IPS-20b (cell line): Measurements from ENCODE around the gene MOB1B.

Source experiments
- H3K27ac ChIP-seq: one replicate; pipeline ENCODE4 v1.5.1; 2013; ENCODE audit warnings: low read length
- H3K27me3 ChIP-seq: 2 replicates; pipeline ENCODE4 v1.6.1; 2013; ENCODE audit warnings: mild to moderate bottlenecking, low read length, inconsistent platforms; ENCODE audit not compliant: insufficient read depth
- H3K36me3 ChIP-seq: 2 replicates; pipeline ENCODE4 v1.6.1; 2013; ENCODE audit warnings: low read depth, mild to moderate bottlenecking, inconsistent platforms, low read length, moderate library complexity; ENCODE audit not compliant: insufficient read depth
- H3K4me1 ChIP-seq: 2 replicates; pipeline ENCODE4 v1.6.1; 2013; ENCODE audit warnings: mild to moderate bottlenecking, control low read depth, inconsistent platforms, low read length, moderate library complexity; ENCODE audit not compliant: insufficient read depth
- H3K4me3 ChIP-seq: 2 replicates; pipeline ENCODE4 v1.5.1; 2013; ENCODE audit warnings: mild to moderate bottlenecking, low read length, inconsistent platforms
- H3K9ac ChIP-seq: 2 replicates; pipeline ENCODE4 v1.6.1; 2013; ENCODE audit warnings: low read depth, mild to moderate bottlenecking, inconsistent platforms, low read length, moderate library complexity
- H3K9me3 ChIP-seq: 2 replicates; pipeline ENCODE4 v1.6.1; 2013; ENCODE audit warnings: mild to moderate bottlenecking, low read depth, low read length, inconsistent platforms; ENCODE audit not compliant: insufficient read depth

The MOB1B gene

DNA sequence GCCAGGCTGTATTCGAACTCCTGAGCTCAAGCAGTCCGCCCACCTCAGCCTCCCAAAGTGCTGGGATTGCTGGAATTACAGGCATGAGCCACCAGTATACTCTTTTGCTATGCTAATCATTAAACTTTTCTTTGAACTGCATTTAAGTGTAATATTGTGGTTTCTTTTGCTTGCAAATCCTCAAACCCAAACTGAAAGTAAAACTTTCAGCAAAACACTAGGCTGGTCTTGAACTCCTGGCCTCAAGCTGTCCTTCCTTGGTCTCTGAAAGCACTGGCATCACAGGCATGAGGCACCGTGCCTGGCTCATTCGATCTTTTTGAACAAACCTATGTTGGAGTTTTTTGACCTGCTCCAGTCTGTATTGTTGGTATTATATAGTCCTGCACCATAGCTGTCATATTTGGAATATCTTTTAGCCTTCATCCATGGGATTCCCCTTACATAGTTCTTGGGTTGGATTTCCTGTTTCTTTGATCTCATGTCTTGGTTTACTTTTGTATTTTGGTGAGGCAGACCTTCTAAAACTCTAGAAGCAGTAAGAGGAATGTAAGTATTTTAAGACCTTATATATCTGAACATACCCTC, 34.1 kb downstream of the MOB1B start:
- Histone ChIP-seq H3K9ac (no peak overlapping the region), H3K4me3 (no peak overlapping the region), H3K27me3 (no peaks in the 10 kb centered on the region), H3K9me3 (no peaks in the 10 kb centered on the region), H3K27ac (no peak overlapping the region), H3K36me3 (no peaks in the 10 kb centered on the region), H3K4me1 (no peaks in the 10 kb centered on the region)

DNA sequence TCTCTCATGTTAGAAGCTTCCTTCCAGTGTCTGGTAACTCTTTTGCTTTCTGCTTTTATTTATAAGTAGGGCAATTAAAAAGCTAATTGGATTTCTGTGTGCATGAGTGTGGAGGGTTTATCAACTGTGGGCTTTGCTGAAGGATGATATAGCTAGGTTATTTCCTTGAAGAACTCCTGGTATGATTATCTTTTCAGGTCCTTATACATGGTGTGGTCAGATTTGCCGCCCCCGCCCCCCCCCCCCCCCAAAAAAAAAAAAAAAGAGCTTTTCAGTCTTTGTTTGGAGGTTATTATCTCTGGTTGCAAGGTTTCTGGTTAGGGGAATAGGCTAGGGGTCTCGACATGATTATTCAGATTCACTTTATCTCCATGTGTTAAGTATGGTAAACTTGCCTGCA, 35.9 kb downstream of the MOB1B start:
- Histone ChIP-seq H3K4me3 (no peak overlapping the region), H3K9ac (no peak overlapping the region), H3K9me3 (no peaks in the 10 kb centered on the region), H3K27me3 (no peaks in the 10 kb centered on the region), H3K27ac (no peak overlapping the region), H3K4me1 (no peaks in the 10 kb centered on the region), H3K36me3 (no peaks in the 10 kb centered on the region)

DNA sequence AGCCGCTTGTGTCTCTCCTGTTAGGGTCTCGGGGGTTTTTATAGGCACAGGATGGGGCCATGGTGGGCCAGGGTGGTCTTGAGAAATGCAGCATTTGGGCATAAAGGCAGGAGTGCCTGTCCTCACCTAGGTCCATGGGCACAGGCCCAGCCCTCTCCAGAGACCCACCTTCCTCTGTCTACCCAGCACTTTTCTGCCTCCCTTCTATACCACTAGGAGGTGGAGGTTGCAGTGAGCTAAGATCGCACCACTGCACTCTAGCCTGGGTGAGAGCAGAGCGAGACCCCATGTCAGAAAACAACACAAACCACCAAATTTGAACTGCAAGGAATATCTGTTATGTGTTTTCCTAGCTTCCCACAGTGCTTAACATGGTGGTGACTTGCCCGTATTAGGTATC, 38.0 kb downstream of the MOB1B start:
- H3K9ac ChIP-seq = no peak overlapping the region
- H3K9me3 ChIP-seq = no peaks in the 10 kb centered on the region
- H3K27me3 ChIP-seq = no peaks in the 10 kb centered on the region
- H3K27ac ChIP-seq = no peak overlapping the region
- no peak overlapping the region for H3K4me3 ChIP-seq
- H3K4me1 ChIP-seq = no peaks in the 10 kb centered on the region; the same call in 1 of the 2 replicates
- no peaks in the 10 kb centered on the region for H3K36me3 ChIP-seq

DNA sequence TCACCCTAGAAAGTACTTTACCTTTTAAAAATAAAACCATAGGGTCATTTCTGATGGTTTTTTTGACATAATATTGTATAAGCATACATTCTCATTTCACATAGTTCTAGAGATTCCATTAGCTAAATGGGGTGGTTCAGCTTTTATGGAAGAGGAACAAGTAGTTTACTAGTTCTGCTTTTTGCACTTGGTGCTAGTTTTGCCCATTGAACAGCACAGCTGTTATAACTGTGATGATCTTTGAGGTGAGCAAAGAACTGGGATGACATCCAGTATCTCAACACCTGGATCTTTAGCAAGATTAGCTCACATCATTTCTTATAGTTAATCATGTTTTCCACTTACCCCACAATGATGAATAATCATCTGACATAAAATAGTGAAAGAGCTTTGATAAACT, 40.9 kb downstream of the MOB1B start:
- H3K27ac ChIP-seq = no peak overlapping the region
- H3K36me3 ChIP-seq = no peaks in the 10 kb centered on the region
- peaks cover 8% of the 10 kb centered on the region; the same call in 1 of the 2 replicates for H3K4me1 ChIP-seq
- no peaks in the 10 kb centered on the region for H3K9me3 ChIP-seq
- H3K9ac ChIP-seq = no peak overlapping the region
- H3K4me3 ChIP-seq = no peak overlapping the region
- H3K27me3 ChIP-seq = no peaks in the 10 kb centered on the region

DNA sequence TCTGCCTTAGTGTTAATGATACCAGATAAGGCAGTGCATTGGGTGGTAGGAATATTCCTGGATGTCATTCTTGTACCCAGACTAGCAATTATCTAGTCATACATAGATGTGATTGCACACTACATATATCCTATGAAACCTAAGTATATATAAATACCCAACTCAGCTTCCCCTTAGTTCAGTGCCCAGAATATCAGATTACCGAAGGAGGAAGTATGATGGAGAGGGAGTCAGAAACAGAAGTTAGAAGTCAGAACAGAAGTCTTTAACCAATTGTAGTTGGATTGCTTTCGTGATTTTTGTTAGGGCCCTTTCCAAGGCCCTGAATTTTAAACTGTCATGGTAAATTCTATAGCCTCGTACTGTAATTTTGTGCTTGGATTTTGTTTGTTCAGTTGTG, 42.9 kb downstream of the MOB1B start:
- H3K27ac ChIP-seq = no peak overlapping the region
- H3K4me1 ChIP-seq = peaks cover 8% of the 10 kb centered on the region; the same call in 1 of the 2 replicates
- H3K4me3 ChIP-seq = no peak overlapping the region
- no peak overlapping the region for H3K9ac ChIP-seq
- H3K36me3 ChIP-seq = no peaks in the 10 kb centered on the region
- no peaks in the 10 kb centered on the region for H3K27me3 ChIP-seq
- H3K9me3 ChIP-seq = no peaks in the 10 kb centered on the region

DNA sequence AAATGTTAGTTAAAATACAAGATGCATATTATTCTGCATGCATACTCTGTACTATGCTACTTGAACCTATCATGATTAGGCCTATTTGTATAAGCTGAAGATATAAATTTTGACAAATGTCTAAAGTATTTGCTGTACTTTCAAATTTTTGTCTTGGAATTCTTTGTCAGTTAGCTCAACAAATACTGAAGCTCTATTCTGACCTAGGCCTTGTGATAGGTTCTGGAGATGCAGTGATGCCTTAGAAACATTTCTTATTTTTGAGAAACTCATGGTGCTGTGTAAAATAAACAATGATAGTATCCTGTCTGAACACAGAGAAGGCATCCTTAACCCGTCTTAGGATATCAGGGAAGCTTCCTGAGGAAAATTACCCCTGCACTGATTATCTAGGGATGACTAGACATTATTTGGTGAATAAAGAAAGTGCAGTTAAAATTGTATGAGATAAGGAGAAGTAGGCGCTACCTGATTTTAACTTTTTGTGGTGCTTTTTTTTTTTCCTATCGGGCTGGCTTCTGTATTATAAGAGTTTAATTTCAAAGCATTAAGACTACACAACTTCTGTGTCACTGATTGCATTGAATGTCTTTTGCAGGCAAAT, 43.4 kb downstream of the MOB1B start:
- Histone ChIP-seq H3K9ac (no peak overlapping the region), H3K4me1 (peaks cover 10% of the 10 kb centered on the region; the same call in 1 of the 2 replicates), H3K4me3 (no peak overlapping the region), H3K36me3 (no peaks in the 10 kb centered on the region), H3K27me3 (no peaks in the 10 kb centered on the region), H3K9me3 (no peaks in the 10 kb centered on the region), H3K27ac (no peak overlapping the region)

DNA sequence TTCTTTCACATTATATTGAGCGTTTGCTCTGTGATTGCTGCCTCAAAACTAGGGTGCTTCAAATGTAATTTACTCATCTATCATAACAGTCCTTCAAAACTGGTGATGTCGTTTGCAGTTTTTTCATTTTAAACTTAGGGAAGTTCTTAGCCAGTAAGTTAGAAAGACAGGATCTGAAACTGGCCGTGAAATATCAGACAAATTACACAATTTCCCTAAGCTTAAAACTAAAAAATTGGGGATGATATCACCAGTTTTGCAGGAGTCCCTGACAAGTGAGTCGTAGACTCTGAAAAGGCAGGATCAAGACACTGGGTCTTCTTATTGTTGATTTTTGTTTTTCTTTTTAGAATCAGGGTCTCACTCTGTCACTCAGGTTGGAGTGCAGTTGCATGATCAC, 44.8 kb downstream of the MOB1B start:
- Histone ChIP-seq H3K27me3 (no peaks in the 10 kb centered on the region), H3K36me3 (no peaks in the 10 kb centered on the region), H3K4me3 (no peak overlapping the region), H3K27ac (no peak overlapping the region), H3K4me1 (peaks cover 15% of the 10 kb centered on the region; the same call in 1 of the 2 replicates), H3K9me3 (no peaks in the 10 kb centered on the region), H3K9ac (peak overlapping the region; percentile 38; the same call in 1 of the 2 replicates)

DNA sequence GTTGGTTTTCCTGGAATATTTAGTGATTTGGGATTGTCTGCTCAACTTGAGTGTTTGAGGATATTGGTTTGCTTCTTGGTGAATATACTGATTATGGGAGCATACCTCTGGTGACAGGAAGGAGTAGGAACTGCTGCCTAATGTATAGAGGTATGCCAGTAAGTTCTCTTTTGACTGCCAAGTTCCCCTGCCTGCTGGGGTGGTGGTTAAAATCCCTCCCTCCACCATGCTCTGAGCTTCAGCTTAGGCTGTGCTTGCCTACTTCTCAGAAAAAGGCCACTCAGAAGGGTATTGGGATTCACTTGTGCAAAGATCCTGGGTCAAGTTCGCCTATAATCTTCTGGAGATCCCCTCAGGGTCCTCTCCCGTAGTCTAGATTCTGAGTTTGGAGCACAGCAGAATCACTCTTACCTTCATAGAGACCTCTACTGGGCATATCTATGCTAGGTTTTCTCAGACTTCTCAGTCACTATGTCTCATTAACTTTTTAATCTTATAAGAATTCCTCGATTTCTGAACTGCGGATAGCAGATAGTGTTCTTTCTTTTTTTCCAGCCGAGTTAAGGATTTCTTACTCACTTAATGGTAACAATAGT, 46.6 kb downstream of the MOB1B start:
- H3K27ac ChIP-seq = no peak overlapping the region
- H3K4me1 ChIP-seq = peaks cover 15% of the 10 kb centered on the region; the same call in 1 of the 2 replicates
- H3K9ac ChIP-seq = no peak overlapping the region
- no peaks in the 10 kb centered on the region for H3K9me3 ChIP-seq
- no peaks in the 10 kb centered on the region for H3K36me3 ChIP-seq
- H3K27me3 ChIP-seq = no peaks in the 10 kb centered on the region
- no peak overlapping the region for H3K4me3 ChIP-seq

DNA sequence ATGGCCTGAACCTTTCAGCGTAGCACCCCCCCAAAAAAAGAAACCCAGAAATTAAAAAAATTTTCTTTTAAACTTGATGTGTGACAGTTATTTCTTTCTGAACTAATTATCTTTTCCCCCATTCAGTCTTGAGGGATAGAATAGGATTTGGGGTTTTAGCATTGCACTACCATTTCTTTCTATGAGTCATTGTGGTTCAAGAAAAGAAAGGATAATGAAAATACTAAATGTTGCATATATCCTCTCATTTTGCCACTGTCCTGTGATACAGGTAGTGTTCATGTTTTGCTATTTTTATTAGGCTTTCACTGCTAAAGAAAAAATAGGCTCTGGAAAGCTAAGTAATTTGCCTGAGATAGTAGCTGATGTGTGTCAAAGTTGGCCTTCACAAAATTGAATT, 51.9 kb downstream of the MOB1B start:
- Histone ChIP-seq H3K9me3 (no peaks in the 10 kb centered on the region), H3K27me3 (no peaks in the 10 kb centered on the region), H3K4me3 (no peak overlapping the region), H3K27ac (no peak overlapping the region), H3K9ac (no peak overlapping the region), H3K4me1 (peaks cover 7% of the 10 kb centered on the region; the same call in 1 of the 2 replicates), H3K36me3 (peaks cover 3% of the 10 kb centered on the region; the same call in 1 of the 2 replicates)

DNA sequence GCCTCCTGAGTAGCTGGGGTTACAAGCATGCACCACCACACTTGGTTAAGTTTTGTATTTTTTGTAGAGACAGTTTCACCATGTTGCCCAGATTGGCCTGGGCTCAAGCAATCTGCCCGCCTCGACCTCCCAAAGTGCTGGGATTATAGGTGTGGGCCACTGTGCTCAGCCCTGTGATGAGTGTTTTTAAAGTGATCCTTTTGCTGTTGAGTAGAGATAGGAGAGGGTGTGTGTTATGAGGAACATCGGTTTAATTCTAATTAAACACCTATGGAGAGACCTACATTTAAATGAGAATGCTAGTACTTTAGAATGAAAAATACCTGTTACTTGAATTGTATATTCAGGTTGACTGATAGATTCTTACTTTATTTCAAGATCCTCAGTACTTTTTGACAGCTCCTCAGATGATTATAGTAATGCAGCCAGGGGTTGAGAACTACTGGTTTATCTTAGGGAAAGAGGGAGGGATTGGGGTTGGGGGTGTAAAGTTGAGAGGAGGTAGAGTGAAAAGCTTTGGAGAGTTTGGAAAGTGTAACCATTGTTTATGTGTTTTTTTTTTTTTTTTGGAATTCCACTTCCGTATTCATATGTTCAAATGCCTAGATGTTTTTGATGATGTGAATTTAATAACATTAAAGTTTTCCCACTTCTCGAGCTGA, 54.5 kb downstream of the MOB1B start:
- no peak overlapping the region for H3K4me3 ChIP-seq
- no peaks in the 10 kb centered on the region for H3K9me3 ChIP-seq
- H3K27ac ChIP-seq = no peak overlapping the region
- no peak overlapping the region for H3K9ac ChIP-seq
- no peaks in the 10 kb centered on the region; the same call in 1 of the 2 replicates for H3K4me1 ChIP-seq
- no peaks in the 10 kb centered on the region for H3K27me3 ChIP-seq
- peaks cover 28% of the 10 kb centered on the region for H3K36me3 ChIP-seq

DNA sequence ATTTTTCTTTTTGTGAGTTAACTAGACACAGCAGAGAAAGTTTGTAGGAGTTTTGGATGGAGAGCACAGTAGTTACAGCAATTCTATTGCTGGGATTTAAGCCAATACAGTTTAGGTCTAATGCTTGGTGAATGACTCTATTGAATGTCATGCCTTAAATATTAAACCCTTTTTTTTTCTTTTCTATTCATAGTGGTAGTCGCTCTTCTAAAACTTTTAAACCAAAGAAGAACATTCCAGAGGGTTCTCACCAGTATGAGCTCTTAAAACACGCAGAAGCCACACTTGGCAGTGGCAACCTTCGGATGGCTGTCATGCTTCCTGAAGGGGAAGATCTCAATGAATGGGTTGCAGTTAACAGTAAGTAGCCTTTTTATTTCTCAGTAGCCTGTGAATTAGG, 56.5 kb downstream of the MOB1B start:
- no peaks in the 10 kb centered on the region for H3K9me3 ChIP-seq
- H3K27me3 ChIP-seq = no peaks in the 10 kb centered on the region
- peaks cover 32% of the 10 kb centered on the region for H3K36me3 ChIP-seq
- no peak overlapping the region for H3K9ac ChIP-seq
- no peak overlapping the region for H3K4me3 ChIP-seq
- no peaks in the 10 kb centered on the region; the same call in 1 of the 2 replicates for H3K4me1 ChIP-seq
- H3K27ac ChIP-seq = no peak overlapping the region
